IPS-20b (cell line): ENCODE data around the gene RECK.

Source experiments
- H3K27ac ChIP-seq: one replicate; pipeline ENCODE4 v1.5.1; 2013; ENCODE audit warnings: low read length
- H3K27me3 ChIP-seq: 2 replicates; pipeline ENCODE4 v1.6.1; 2013; ENCODE audit warnings: mild to moderate bottlenecking, low read length, inconsistent platforms; ENCODE audit not compliant: insufficient read depth
- H3K36me3 ChIP-seq: 2 replicates; pipeline ENCODE4 v1.6.1; 2013; ENCODE audit warnings: low read depth, mild to moderate bottlenecking, inconsistent platforms, low read length, moderate library complexity; ENCODE audit not compliant: insufficient read depth
- H3K4me1 ChIP-seq: 2 replicates; pipeline ENCODE4 v1.6.1; 2013; ENCODE audit warnings: mild to moderate bottlenecking, control low read depth, inconsistent platforms, low read length, moderate library complexity; ENCODE audit not compliant: insufficient read depth
- H3K4me3 ChIP-seq: 2 replicates; pipeline ENCODE4 v1.5.1; 2013; ENCODE audit warnings: mild to moderate bottlenecking, low read length, inconsistent platforms
- H3K9ac ChIP-seq: 2 replicates; pipeline ENCODE4 v1.6.1; 2013; ENCODE audit warnings: low read depth, mild to moderate bottlenecking, inconsistent platforms, low read length, moderate library complexity
- H3K9me3 ChIP-seq: 2 replicates; pipeline ENCODE4 v1.6.1; 2013; ENCODE audit warnings: mild to moderate bottlenecking, low read depth, low read length, inconsistent platforms; ENCODE audit not compliant: insufficient read depth

RECK gene

DNA sequence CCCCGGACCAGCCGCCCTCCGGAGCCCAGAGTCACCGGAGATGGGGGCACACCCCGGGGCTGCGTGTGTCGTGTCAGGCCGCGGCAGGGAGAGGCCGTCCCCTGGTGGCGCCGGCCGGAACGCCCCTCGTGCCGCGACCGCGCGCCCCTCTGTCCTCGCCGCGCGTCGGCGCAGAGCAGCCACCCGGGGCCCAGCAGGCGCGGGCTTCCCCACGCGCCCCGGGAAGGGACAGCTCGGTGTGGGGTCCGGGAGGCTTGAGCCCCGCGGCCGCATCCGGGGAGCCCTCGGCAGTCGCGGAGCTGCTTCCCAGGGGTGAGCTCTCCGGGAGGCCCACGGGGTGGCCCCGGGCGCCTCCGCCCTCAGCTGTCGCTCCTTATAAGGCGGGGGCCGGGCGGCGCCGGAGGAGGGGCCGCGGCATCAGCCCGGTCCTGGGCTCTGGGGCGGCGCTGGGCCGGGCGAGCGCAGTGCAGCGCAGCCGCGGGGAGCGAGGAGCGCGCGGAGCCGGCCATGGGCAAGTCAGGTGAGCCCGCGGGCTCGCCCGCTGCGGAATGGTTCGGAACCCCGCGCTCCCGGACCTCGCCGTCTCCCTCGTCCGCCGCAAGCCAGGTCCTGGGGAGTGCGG, 99.7 kb downstream of the RECK start, which contains the start of gene GLIPR2:
GLIPR2 (plus strand) TSS at position 462 of the 622 bp plus-strand sequence; CDS start at position 508, 46 bp downstream.
- no peak within 1 kb of the TSS for H3K27ac ChIP-seq
- peaks cover 12% of the 10 kb centered on the region for H3K4me1 ChIP-seq
- peaks cover 84% of the 10 kb centered on the region for H3K27me3 ChIP-seq
- H3K9ac ChIP-seq = peak within 1 kb of the TSS; percentile 54; the same call in 1 of the 2 replicates
- no peaks in the 10 kb centered on the region for H3K9me3 ChIP-seq
- H3K4me3 ChIP-seq = peak within 1 kb of the TSS; percentile 68
- H3K36me3 ChIP-seq = no peaks in the 10 kb centered on the region

GRCh38 chr9:36136894-36137391, 100.2 kb downstream of the RECK start:
- H3K27me3 ChIP-seq = peaks cover 84% of the 10 kb centered on the region
- H3K27ac ChIP-seq = no peak overlapping the region
- H3K4me3 ChIP-seq = peak overlapping the region; percentile 68
- H3K9me3 ChIP-seq = no peaks in the 10 kb centered on the region
- H3K9ac ChIP-seq = peak overlapping the region; percentile 54; the same call in 1 of the 2 replicates
- H3K4me1 ChIP-seq = peaks cover 12% of the 10 kb centered on the region
- no peaks in the 10 kb centered on the region for H3K36me3 ChIP-seq

- Histone ChIP-seq H3K27ac (no peak overlapping the region), H3K4me1 (peaks cover 10% of the 10 kb centered on the region), H3K9ac (peak overlapping the region; percentile 54; the same call in 1 of the 2 replicates), H3K9me3 (no peaks in the 10 kb centered on the region), H3K27me3 (peaks cover 84% of the 10 kb centered on the region), H3K4me3 (peak overlapping the region; percentile 68), H3K36me3 (no peaks in the 10 kb centered on the region)
These were observed 100.8 kb downstream of the RECK start for GRCh38 chr9:36137392-36138004.

GRCh38 chr9:36138496-36138895, 101.8 kb downstream of the RECK start:
- Histone ChIP-seq H3K36me3 (no peaks in the 10 kb centered on the region), H3K27ac (no peak overlapping the region), H3K9ac (no peak overlapping the region), H3K4me1 (peaks cover 10% of the 10 kb centered on the region), H3K4me3 (no peak overlapping the region), H3K9me3 (no peaks in the 10 kb centered on the region), H3K27me3 (peaks cover 74% of the 10 kb centered on the region)

GRCh38 chr9:36138901-36139300, 102.2 kb downstream of the RECK start:
- Histone ChIP-seq H3K4me3 (no peak overlapping the region), H3K9me3 (no peaks in the 10 kb centered on the region), H3K9ac (no peak overlapping the region), H3K27me3 (peaks cover 70% of the 10 kb centered on the region), H3K27ac (no peak overlapping the region), H3K36me3 (no peaks in the 10 kb centered on the region), H3K4me1 (peaks cover 10% of the 10 kb centered on the region)

DNA sequence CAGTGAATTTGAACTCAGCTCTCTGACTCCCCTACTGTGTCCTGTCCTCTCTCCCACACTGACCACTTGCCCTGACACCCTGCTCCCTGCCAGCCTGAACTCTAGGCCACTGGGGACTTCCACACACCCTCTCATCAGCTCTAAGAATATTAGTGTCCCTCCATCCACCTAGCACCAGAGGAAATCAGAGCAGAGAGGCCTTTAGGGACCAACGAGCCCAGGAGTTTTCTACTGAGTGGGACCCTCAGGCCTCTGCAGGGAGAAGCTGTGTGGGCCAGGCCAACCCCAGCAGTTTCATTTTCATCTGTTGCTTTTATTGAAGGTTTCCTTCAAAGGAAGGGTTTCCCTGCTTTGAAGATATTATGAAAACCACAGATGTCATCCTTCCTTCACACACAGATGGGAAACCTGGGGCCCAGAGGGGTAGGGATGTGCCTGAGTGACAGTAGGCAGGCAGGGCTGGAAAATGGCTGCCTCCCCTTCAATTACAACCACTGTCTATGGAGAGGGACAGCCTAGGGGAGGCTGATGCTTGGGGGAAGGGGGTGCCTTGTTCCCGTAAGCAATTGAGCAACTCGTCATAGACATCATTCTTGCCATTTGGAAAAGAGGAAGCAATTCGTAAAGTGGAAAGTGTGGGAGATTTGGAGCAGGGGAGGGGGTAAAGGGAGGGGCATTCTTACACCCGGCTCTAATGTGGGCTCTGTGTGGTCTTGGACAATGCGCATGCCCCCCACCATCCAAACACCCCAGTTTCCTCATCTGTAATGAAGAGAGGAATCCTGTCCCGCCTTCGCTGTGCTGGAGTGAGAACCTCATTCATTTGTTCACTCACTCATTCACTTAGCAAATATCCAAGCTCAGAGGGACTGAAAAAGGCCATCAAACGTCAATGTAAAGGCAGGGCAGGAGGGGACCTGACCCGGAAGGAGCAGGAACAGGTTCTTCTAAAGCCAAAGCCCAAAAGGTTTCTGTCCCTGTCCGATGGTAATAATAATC, 103.7 kb downstream of the RECK start:
- no peak overlapping the region for H3K9ac ChIP-seq
- no peaks in the 10 kb centered on the region for H3K36me3 ChIP-seq
- H3K27ac ChIP-seq = no peak overlapping the region
- no peak overlapping the region for H3K4me3 ChIP-seq
- H3K4me1 ChIP-seq = peaks cover 7% of the 10 kb centered on the region
- H3K9me3 ChIP-seq = peaks cover 3% of the 10 kb centered on the region; the same call in 1 of the 2 replicates
- H3K27me3 ChIP-seq = peaks cover 56% of the 10 kb centered on the region

DNA sequence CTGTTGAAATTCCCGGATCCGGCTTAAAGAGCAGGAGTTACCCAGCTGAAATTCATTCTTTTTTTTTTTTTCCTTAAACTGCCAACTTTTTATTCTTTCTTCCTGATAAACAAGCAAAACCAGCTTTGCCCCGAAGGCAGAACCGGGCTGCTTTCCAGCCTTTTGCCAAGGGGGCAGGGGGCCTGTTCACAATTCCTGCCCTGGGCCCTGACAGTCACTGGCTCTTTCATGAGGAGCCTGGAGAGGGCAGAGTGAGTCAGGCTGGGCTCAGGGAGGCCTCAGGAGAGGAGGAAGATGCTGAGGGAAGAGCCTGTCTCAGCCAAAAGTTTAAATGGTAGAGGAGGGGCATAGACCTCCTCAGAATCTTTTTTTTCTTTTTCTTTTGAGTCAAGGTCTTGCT, 104.6 kb downstream of the RECK start:
- no peak overlapping the region for H3K4me3 ChIP-seq
- peaks cover 46% of the 10 kb centered on the region for H3K27me3 ChIP-seq
- no peaks in the 10 kb centered on the region for H3K36me3 ChIP-seq
- peaks cover 6% of the 10 kb centered on the region; the same call in 1 of the 2 replicates for H3K9me3 ChIP-seq
- H3K27ac ChIP-seq = no peak overlapping the region
- H3K9ac ChIP-seq = no peak overlapping the region
- peaks cover 7% of the 10 kb centered on the region for H3K4me1 ChIP-seq

- Histone ChIP-seq H3K27ac (no peak overlapping the region), H3K27me3 (peaks cover 42% of the 10 kb centered on the region), H3K9ac (no peak overlapping the region), H3K4me1 (peaks cover 7% of the 10 kb centered on the region), H3K36me3 (no peaks in the 10 kb centered on the region), H3K9me3 (peaks cover 6% of the 10 kb centered on the region; the same call in 1 of the 2 replicates), H3K4me3 (no peak overlapping the region)
These were observed 105.0 kb downstream of the RECK start for GRCh38 chr9:36141761-36142160.

GRCh38 chr9:36142510-36143244, 106.0 kb downstream of the RECK start:
- no peak overlapping the region for H3K4me3 ChIP-seq
- peaks cover 33% of the 10 kb centered on the region for H3K27me3 ChIP-seq
- peaks cover 6% of the 10 kb centered on the region; the same call in 1 of the 2 replicates for H3K9me3 ChIP-seq
- peaks cover 1% of the 10 kb centered on the region for H3K4me1 ChIP-seq
- no peak overlapping the region for H3K27ac ChIP-seq
- no peak overlapping the region for H3K9ac ChIP-seq
- no peaks in the 10 kb centered on the region for H3K36me3 ChIP-seq

DNA sequence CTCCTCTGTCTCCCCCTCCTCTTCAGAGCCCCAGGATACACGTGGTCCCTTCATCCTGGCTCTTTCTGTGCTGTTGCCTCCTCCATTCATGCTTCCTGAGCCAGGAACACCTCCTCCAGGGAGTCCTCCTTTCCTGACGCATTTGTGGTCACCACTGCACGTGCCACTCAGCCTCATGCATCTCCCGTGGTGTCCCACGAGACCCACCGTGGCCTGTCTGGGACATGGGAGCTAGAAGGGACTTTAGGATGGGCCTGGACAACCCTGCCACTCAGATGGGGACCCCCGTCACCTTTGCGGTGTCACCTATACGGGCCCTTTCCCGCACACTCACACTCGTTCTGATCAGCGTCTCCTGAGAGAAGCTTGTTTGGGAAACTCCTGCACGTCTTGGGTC, 106.5 kb downstream of the RECK start:
- H3K27ac ChIP-seq = no peak overlapping the region
- peaks cover 6% of the 10 kb centered on the region; the same call in 1 of the 2 replicates for H3K9me3 ChIP-seq
- peaks cover 27% of the 10 kb centered on the region for H3K27me3 ChIP-seq
- no peaks in the 10 kb centered on the region for H3K36me3 ChIP-seq
- H3K9ac ChIP-seq = no peak overlapping the region
- no peaks in the 10 kb centered on the region for H3K4me1 ChIP-seq
- no peak overlapping the region for H3K4me3 ChIP-seq
